ENCODE data around the gene SPRED2.
"Not testable (repeated sequence)": the region's sequence is repeated elsewhere in the genome, so short reads cannot be mapped to it uniquely, and the experiment has no call there.

Gene SPRED2

DNA sequence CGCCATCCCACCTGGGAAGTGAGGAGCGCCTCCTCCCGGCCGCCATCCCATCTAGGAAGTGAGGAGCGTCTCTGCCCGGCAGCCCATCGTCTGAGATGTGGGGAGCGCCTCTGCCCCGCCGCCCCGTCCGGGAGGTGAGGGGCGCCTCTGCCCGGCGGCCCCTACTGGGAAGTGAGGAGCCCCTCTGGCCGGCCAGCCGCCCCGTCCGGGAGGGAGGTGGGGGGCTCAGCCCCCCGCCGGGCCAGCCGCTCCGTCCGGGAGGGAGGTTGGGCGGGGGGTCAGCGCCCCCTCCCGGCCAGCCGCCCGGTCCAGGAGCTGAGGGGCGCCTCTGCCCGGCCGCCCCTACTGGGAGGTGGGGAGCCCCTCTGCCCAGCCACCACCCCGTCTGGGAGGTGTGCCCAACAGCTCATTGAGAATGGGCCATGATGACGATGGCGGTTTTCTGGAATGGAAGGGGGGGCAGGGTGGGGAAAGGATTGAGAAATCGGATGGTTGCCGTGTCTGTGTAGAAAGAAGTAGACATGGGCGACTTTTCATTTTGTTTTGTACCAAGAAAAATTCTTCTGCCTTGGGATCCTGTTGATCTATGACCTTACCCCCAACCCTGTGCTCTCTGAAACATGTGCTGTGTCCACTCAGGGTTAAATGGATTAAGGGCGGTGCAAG, 93.4 kb downstream of the SPRED2 start:
- not testable (repeated sequence) for DNase-seq

DNA sequence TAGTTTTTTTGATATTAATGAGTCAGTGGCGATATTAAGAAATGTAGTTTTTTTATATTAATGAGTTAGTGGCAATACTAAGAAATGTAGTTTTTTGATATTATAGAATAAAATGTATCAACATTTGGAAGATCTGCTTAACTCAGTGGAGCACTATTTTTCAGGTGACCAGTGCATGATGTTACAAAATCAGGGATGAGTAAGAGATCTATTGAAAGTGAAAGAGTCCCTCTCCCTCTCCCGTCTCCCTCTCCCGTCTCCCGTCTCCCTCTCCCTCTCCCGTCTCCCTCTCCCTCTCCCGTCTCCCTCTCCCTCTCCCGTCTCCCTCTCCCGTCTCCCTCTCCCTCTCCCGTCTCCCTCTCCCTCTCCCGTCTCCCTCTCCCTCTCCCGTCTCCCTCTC, 94.5 kb downstream of the SPRED2 start:
- not testable (repeated sequence) for DNase-seq

DNA sequence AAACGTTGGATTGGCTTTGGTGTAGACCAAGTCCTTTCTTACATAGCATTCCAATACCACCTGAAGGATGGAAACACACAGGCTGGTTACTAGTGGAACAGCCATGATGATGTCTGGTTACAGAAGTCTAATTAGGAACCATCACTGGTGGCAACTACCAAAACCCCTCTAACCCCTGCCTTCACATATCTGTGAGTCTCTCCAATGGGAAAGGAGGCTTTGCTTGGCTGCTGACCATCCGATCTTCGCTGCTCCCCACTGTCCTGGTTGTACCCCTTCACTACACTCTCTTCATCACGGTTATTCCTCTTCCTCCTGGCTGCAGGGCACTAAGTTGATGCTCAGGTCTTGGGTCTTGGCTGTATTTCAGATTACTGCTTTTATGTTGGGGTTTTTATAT, 97.7 kb downstream of the SPRED2 start:
- no peak for DNase-seq

DNA sequence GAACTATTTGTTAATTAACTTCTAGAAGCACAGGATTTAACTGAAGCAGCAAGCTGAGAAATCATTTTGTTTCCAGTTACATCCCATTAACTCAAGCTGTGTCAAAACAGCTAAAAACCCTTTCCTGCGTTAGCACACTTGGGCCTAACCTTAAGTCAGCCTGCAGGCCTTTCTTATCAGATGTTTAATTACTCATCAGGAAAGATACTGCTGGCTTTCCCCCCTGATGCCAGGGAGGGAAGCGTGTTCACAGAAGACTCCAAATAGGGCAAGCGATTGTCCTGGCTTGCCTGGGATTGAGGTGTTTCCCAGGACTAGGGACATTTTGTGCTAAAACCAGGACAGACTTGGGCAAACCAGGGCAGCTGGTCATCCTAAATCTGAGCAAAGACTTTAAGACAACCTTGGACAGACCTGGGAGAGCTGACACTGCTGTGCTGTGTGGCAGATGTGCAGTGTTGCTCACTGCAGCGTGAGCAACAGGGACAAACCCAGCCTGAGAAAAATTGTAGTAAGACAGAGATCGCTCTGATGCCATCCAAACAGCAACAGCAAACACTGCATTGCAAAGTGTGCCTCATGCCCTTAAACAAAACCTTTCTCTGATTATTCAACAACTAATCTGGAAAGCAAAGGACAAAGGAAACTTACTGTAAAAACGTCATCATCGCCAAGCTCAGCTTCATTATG, 100.9 kb downstream of the SPRED2 start:
- DNase-seq = no peak

DNA sequence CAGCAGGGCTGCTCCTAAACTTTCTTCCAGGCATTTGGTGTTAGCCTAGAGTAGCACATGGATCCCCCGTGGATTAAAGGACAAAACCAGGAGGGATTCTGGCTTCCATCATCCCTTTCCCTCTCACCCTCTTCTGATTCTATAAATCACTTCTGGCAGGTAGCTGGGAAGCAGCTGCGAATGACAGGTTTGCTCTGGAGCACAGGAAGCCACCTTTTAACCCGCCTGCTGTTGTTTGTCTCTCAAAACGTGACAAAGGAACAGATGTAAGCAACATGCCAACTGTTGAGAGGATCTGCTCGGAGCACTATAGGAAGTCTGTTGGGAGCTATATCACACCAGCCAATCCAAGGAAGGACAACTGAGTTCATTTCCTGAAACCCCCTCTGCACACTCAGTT, 102.9 kb downstream of the SPRED2 start:
- no peak for DNase-seq

DNA sequence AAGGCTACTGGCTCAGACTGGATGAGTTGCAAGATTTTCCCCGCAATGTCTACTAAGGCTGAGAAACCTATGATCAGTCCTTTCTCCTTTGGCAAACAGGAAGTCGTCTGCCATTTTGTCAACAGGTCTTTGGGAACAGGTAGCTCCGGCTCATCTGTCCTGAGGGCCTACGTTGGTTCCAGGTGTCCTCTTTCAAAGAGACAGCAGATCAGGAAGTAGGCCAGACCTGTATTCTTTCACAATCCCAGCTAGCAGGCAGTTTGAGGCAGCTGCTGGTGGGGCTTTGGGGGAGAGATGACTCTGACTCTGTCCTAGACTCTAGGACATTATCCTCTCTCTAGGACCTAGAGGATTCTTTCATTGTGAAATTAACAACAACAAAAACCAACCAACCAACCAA, 106.1 kb downstream of the SPRED2 start:
- DNase-seq = no peak

DNA sequence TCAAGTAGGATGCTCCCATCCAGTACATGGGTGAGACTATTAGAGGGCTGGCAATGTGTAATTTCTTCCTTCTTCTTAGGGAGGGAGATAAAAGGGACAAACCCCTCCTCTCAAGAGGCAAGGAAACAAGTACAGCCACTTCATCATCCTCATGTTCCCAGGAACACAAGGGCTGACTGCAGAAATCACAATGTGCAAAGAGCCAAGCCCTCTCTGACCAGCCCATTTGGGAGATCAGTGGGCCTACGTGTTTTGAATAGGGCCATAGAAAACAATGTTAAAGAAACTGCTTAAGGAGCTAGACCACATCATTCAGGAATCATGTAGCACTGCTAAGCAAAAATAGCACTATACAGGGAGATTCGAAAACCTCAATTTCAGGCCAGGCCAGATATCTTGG, 107.3 kb downstream of the SPRED2 start:
- no peak for DNase-seq

DNA sequence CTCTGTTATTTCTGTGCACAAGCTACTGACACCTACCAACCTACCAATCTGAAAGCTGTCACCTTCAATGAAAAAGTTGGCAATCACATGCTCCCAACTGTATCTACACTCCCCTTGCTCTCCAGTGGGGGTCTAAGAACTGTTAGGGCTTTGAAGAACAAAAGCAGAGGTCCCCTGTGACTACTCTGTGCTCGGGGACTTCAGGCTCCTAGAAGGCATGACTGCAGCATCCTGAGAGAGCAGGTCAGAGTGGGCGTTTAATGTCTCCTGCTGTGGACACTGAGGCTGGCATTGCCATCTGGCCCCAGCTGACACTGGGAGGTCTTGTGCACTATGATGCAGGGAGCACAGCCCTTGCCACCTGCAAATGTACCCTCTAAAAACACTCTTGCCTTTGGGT, 111.5 kb downstream of the SPRED2 start:
- no peak for DNase-seq

DNA sequence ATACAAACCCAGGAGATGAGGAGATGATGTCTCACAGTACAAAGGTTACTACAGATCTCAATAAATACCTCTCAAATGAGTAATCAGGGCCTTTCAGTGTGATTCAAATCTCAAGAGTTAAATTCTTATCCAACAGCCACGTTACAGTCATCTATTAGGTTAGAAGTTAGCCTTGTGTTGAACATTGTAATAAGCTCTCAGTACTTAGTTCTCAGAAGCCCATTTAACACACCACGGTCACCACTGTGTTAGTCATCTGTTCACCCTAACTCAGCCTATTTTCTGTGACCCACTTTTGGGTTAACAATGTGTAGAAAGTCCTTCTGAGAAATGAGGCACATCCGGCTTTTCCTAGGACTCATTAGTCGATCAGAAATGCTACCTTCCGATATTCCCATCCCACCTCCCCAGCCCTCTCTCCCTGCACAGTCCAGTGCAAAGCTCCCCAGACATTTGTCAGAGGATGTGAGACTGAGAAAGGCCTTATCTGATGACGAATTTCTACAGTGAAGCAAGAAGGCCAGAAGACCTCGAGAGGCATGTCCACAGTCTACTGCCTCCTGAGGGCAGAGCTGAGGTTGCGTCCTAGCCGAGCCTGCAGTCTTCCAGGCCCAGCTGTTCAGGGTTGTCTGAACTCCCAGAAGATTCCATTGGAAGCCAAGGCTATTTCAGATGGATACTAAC, 112.2 kb downstream of the SPRED2 start:
- DNase-seq = peak; percentile 62 to 64

DNA sequence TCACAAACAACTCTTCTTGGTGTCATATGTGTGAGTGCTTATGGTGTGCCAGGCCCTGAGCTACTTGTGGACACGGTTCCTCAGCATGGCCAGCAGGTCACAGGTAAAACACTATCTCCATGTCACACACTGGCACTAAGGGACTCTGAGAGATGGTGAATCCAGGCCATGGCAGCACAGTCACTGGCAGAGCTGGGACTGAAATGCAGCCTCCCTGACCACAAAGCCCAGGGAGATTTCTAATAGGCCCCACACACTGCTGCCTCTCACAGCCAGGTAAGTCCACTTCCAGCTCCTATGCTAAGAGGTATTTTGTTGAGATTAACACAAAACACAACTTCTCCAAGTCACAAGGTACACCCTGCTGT, 112.7 kb downstream of the SPRED2 start:
- DNase-seq = peak in 1 of 2 experiments; percentile 44

DNA sequence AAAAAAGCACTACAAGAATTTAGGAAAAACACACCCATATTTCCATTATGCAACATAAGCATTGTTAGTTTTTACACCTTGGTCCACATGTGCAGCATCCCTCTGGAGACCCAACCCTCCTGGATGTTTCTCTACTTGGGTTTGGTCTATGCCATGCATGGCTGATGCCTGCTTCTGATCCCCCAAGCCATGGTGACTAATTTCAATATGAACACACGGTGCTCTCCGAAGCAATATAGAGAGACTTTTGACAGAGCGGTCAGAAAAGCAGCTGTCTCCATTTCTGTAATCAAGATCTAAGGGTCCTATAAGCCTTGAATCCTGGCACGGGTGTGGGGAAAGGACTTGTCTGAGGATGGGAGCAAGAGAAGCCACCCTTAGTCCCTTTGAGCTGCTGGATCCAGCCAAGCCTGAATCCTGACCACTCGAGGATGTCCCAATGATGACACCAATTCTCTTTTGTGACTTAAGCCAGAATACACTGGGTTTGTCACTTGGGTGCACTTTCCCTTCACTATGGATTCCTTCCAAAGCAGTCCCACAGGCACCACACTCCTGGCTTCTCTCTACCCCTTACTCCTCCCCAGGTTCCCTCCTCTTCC, 113.2 kb downstream of the SPRED2 start:
- no peak for DNase-seq

DNA sequence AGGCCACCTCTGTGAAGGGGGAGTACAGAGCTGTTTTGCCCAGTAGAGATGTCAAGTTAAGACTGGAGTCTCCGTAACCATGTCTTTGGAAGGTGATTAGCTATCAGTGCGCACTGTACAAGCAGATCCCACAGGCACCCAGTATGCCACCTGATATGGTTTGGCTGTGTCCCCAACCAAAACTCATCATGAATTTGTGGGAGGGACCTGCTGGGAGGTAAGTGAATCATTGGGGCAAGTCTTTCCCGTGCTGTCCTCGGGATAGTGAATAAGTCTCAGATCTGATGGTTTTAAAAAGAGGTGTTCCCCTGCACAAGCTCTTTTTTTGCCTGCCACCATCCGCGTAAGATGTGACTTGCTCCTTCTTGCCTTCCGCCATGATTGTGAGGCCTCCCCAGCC, 114.6 kb downstream of the SPRED2 start:
- no peak for DNase-seq

DNA sequence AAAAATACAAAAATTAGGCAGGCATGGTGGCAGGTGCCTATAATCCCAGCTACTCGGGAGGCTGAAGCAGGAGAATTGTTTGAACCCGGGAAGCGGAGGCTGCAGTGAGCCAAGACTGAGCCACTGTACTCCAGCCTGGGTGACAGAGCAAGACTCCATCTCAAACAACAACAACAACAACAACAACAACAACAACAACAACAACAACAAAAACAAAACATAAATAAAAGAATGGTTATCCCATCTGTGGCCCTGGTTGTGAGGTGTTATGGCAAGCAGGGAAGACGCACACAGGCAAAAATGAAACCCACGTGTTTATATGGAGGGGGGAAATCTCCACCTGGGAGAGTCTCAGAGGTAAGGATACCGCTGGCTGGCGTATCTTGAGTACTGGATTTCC, 115.0 kb downstream of the SPRED2 start:
- DNase-seq = not testable (repeated sequence)

DNA sequence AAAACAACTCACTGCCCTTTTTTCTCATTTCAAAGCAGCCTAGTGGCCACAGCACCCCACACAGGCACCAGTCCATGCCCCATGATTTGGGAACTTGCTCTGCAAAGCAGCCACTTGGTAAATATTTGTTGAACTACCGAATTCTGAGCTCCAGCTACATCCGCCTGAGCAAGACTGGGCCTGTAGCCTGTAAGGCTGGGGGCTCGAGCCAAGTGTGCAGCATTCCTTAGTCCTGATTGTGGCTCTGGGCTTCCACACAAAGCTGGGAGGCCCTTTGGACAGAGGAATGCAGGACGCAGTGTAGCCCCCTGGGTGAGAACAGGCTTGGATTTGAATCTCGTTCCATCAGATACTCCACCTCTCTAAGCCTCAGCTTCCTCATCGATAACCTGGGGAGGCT, 116.3 kb downstream of the SPRED2 start:
- no peak for DNase-seq

DNA sequence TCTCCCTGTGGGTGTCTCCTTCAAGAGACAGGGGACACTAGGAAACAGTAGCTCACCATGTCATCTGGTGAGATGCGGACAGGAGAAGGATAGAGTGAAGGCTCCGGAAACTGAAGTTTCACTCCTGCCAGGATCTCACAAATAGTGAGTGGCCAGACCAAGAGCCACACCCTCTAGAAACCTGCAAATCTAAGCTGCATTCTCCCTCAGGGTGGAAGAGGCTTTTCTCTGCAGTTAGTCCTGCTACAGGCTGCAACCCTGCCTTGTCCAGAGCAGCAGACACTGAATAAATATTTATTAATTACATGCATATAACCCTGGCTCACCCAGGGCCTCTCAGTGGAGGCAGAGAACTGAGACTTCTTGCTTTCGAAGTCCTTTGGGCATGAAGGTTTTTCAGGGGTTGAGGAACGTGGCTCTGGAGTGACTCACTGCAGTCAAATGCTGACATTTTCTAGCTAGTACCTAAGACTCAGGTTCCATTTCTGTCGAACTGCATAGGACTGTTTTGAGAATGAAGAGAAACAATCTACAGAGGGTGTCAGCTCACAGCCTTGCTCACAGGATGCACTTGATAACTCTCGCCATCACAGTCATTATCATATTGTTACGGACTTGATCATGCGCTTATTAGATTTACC, 117.5 kb downstream of the SPRED2 start:
- DNase-seq = no peak

DNA sequence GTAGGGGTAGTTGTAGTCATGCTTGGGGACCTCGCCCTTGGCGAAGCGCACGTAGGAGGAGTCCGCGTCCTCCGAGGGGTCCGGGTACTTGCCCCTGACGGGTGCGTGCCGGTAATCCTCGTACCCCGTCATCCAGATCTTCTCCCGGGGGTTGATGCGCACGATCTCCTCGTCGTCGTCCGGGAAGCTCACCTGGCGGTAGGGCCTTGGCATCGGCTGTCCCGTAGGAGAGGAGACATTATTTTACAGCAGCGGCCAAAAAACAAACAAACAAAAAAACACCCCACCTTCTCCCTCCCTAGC, 118.5 kb downstream of the SPRED2 start:
- DNase-seq = no peak

DNA sequence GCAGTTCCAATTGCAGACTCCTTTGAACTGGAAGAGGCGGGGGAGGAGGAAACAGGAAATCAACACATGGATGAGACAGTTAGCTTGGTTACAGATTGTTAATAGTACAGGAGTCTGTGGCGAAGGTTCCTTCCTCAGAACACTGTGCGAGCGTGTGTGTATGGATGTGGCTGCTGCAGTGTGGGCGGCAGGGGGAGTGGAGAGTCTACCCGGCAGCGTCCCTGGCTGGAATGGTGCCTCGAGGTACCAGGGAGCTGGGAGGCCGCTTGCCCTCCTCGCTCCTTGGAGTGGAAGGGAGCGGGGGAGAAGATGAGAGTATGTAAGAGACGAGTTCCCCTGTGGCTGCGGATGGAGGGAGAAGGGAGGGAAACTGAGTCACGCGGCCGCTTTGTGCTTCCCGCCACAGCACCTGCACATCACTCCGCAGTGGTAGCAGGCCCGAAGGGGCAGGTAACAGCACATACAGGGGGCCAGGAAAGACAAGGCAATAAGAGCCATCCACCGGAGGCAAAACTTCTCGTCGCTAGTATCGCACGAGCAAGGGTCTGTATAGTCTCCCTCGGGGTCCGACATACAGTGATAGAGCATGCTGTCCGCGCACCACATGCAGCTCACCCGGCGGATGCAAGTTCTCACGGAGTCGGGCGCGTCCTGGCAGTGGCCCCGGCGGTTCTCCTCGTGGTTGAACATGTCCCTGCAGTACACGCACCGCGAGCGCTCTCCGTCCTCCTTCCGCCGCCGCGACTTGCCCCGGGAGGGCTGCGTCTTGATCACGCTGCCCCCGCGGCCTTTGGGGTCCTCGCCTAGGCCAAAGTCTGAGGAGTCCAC, 119.1 kb downstream of the SPRED2 start:
- DNase-seq = no peak

DNA sequence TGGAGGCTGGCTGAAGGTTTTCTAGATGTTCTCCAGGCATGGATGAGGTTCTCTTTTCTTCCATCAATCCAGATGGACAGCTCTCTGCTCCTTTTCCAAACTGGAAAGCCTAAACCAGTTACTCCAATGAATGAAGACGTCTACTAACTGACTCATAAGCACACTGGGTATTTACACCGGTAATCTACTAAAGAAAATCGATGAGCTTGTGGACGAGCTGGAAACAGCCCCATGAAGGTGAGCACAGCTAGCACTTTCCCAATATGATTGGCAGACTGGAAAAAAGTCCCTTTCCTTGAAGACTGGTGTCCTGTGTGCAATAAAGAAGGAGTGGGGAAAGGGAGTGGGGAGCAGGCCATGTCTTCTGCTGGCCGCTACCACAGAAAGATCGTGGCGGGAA, 120.8 kb downstream of the SPRED2 start:
- no peak for DNase-seq

DNA sequence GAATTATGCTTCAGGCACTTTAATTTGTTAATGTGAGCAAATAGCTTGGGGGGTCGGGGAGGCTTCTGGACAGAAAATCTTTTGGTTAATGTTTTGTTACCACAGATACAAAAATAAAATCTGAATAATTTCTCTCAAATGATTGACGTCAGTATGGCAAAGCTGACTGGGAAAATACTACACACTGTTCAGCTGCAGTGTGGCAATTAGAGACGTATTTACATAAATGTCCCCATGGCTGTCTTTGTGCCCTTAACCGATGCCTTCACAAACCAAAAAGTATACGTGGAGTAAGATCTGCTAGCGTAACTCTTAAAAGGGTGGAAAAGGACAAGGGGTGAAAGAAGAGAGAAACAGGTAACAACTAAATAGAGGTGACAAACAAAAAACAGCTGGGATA, 121.3 kb downstream of the SPRED2 start:
- no peak for DNase-seq

DNA sequence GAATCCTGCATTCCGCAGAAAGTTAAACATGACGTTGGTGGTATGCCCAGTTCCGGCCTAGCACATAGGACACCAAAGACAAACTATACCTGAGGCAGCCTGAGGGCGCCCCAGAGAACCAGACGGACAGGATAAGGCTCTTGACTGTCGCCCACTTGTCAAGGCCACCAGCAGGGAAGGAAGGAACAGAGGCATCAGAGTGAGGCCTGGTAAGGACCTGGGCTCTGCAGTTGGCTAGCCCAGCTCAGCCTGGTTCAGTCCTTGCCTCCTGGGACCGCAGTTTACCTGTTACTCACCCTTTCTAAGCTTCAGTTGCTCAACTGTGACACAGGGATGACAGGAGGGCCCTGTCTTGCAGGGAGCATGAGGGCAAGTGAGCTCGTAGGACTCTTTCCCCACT, 122.7 kb downstream of the SPRED2 start:
- DNase-seq = no peak

DNA sequence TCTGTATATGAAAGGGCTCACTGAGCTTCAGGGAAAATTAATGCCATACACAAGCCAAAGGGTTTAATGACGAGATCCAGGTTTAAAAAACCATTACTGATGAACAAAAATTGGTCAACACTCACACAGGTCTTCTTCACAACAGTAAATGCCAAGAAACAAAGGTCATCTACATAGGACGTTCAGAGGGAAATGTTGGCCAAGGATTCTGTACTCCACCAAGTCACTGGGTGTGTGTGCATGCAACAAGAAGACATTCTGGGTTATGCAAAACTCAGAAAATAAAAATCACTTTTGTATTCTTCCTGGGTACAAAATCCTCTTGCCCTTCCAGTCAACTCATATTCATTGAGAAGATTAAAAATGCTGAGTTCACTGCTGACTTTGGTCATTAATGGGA, 126.5 kb downstream of the SPRED2 start:
- DNase-seq = no peak

Measured in activated T-cell treated with anti-CD3 and anti-CD28 coated beads, Interleukin-2, amount 50 U/mL, for 48 hours (primary cell).